ENCODE data around the gene KRT40. TPM values are rescaled to one million over a fixed set of nuclear protein-coding genes. Genes with fewer than 3 reads are reported as not detected.

KRT40 gene
- total and polyA plus RNA-seq, 2 of the 4 experiments (the other 2 are of a cell fraction), result not detected

- peak overlapping the region; percentile 97 for H3K18ac ChIP-seq (ENCODE audit: low read depth, low read length)
- in situ Hi-C loops (cut with MboI; ENCODE audit: low sequenced_read_pairs), result no loop called here
- no peak overlapping the region for H3K4me3 ChIP-seq (ENCODE audit: insufficient read depth, low read depth, low read length)
- ChIA-PET CTCF (no interaction called here), POLR2A (ENCODE audit: unreplicated experiment) (no interaction called here)
- H3K4me2 ChIP-seq (ENCODE audit: low read depth, low read length), result no peak overlapping the region; the same call in 1 of the 2 replicates
- TF ChIP-seq CHD1 (IDR thresholded peaks at IDR 0.05; ENCODE audit: low read depth, low read length) (no peak), CEBPB (IDR thresholded peaks at IDR 0.05; ENCODE audit: low read depth, low read length) (no peak), FOS (IDR thresholded peaks at IDR 0.05; ENCODE audit: low read depth, low read length) (no peak), POLR2A (IDR thresholded peaks at IDR 0.05; ENCODE audit: low read depth, low read length) (no peak), MXI1 (IDR thresholded peaks at IDR 0.05; ENCODE audit: borderline replicate concordance, low read depth, low read length) (no peak), NFE2L2 (IDR thresholded peaks at IDR 0.05; ENCODE audit: low read depth, low read length) (no peak), MAZ (IDR thresholded peaks at IDR 0.05; ENCODE audit: borderline replicate concordance, low read depth, low read length) (no peak)
- H2AK5ac ChIP-seq (ENCODE audit: low read depth, low read length), result peak overlapping the region; percentile 86
- H3K4me1 ChIP-seq (ENCODE audit: control insufficient read depth, insufficient read depth, low read length), result peaks cover 12% of the 10 kb centered on the region
- no CpG with 5 or more reads among the region's 2 CpGs for WGBS, 2 experiments (ENCODE audit: extremely low coverage in 2 of 2, insufficient read length in 1 of 2)
- DNase-seq, result no peak
- H3K36me3 ChIP-seq (ENCODE audit: control insufficient read depth, insufficient read depth, low read length), result no peaks in the 10 kb centered on the region
- peak overlapping the region; percentile 63 for H2BK5ac ChIP-seq (ENCODE audit: low read depth, low read length, poor library complexity, severe bottlenecking)
- peak overlapping the region; percentile 75 for H3K27ac ChIP-seq (ENCODE audit: insufficient read depth, low read length)
- BruUV-seq (replicated peaks), result no TSS peak
- peak overlapping the region; percentile 59 for H4K91ac ChIP-seq (ENCODE audit: insufficient read depth, low read depth, low read length)
- peak overlapping the region; percentile 45 for H3K4ac ChIP-seq (ENCODE audit: low read depth, low read length)
- no peak overlapping the region for H2AFZ ChIP-seq (replicated peaks; ENCODE audit: low read length, poor library complexity)
- H3K9ac ChIP-seq (ENCODE audit: low read depth, low read length), result no peak overlapping the region
- ATAC-seq (ENCODE audit: low read depth), result no peak
- H4K20me1 ChIP-seq (ENCODE audit: insufficient read depth, low read length), result no peaks in the 10 kb centered on the region
- peak overlapping the region; percentile 63; the same call in 2 of the 3 replicates for H2BK15ac ChIP-seq (ENCODE audit: low read depth, low read length)
- H2BK20ac ChIP-seq (ENCODE audit: low read depth, low read length), result peak overlapping the region; percentile 47
- H3K9me3 ChIP-seq (ENCODE audit: control insufficient read depth, insufficient read depth, low read length), result no peaks in the 10 kb centered on the region
- H3K27me3 ChIP-seq (ENCODE audit: control insufficient read depth, insufficient read depth, low read length), result no peaks in the 10 kb centered on the region
- dilution Hi-C loops (cut with HindIII; ENCODE audit: low sequenced_read_pairs, unreplicated experiment), result no loop called here
- peak overlapping the region; percentile 36; the same call in 1 of the 2 replicates for H3K23ac ChIP-seq (ENCODE audit: low read depth, low read length)
- no peak overlapping the region for H2AK9ac ChIP-seq (replicated peaks; ENCODE audit: low read depth, low read length, poor library complexity)
- peak overlapping the region; percentile 73 for H4K5ac ChIP-seq (ENCODE audit: low read depth, low read length)
- H3K79me1 ChIP-seq (ENCODE audit: low read depth in 1 of 2, low read length in 2 of 2), result no peaks in the 10 kb centered on the region
- peak overlapping the region; percentile 36 to 77 for H4K8ac ChIP-seq (ENCODE audit: low read depth in 2 of 2, low read length in 2 of 2)
- peaks cover 2% of the 10 kb centered on the region; the same call in 1 of the 2 replicates for H3K9me1 ChIP-seq (ENCODE audit: insufficient read depth, low read length)
- intact Hi-C loops (cut with micrococcal nuclease), result no loop called here
- H3K56ac ChIP-seq (ENCODE audit: extremely low read depth, insufficient read depth, low read length), result no peak overlapping the region; the same call in 1 of the 2 replicates
- peak overlapping the region; percentile 75 for H3K14ac ChIP-seq (replicated peaks; ENCODE audit: low read depth, low read length)
- peak overlapping the region; percentile 85 for H2BK120ac ChIP-seq (ENCODE audit: low read depth, low read length)
Measured at GRCh38 chr17:40952154-40952553, 32.0 kb downstream of the KRT40 start.

Data from IMR-90 (cell line).